Ovary (tissue), 3 donors: ENCODE data around the gene HLX.

Source experiments
- EP300 ChIP-seq: sonication (generic); formaldehyde crosslinking; IDR thresholded peaks from one replicate; pipeline ENCODE4 v1.6.1; 2017; ENCODE audit warnings: antibody characterized with exemption
- POLR2A ChIP-seq: fragments of 450-650 bp; IDR thresholded peaks from one replicate; pipeline ENCODE4 v1.6.1; 2017; ENCODE audit warnings: antibody characterized with exemption, mild to moderate bottlenecking, moderate library complexity
- TF ChIP-seq, protein P1 (sequence below), 3 donors: fragments of 450-650 bp in 2 of 3; fragments of 200-600 bp in 1 of 3; IDR thresholded peaks; one replicate each; pipeline versions ENCODE4 v1.5.1 to v1.8.0; 2016 to 2022; ENCODE audit warnings: antibody characterized with exemption in 3 of 3, mild to moderate bottlenecking in 1 of 3
- donor health status: DM: no; HTN: no; CAD: no.

DNA sequence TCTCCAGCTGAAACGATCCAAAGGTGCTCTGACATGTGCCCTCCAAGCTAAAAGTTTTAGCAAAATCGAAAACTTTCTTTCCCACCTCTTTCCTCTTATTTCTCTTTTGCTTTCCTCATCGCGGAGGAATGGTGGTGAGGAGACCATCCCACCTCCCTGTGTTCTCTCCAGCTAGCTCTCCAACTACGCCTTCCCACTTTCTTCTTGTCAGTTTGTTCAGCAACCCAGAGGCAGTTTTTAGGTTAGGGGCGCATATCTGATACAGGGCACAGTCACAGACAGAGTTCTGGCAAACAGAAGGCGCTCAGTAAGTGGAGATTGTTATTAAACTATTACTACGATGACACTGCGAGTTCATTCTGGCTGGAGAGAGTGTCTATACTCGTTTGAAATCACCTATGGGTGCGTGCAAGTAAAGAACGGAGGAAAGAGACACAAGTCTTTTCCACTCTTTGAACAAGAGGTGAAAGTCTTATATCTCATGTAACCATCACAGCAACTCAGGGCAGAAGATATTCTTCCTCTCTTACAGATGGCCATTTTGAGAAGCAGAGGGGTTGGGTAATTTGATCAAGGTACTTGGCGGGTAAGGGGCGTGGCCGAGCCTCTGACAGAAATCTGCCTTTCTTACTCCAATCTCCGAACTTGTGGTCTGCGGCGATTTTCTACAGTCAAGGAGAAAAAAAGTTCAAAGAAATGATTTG is 13.9 kb downstream of the HLX start:
- TF ChIP-seq POLR2A (no peak), EP300 (no peak)
- TF ChIP-seq, protein P1, sequence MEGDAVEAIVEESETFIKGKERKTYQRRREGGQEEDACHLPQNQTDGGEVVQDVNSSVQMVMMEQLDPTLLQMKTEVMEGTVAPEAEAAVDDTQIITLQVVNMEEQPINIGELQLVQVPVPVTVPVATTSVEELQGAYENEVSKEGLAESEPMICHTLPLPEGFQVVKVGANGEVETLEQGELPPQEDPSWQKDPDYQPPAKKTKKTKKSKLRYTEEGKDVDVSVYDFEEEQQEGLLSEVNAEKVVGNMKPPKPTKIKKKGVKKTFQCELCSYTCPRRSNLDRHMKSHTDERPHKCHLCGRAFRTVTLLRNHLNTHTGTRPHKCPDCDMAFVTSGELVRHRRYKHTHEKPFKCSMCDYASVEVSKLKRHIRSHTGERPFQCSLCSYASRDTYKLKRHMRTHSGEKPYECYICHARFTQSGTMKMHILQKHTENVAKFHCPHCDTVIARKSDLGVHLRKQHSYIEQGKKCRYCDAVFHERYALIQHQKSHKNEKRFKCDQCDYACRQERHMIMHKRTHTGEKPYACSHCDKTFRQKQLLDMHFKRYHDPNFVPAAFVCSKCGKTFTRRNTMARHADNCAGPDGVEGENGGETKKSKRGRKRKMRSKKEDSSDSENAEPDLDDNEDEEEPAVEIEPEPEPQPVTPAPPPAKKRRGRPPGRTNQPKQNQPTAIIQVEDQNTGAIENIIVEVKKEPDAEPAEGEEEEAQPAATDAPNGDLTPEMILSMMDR (IDR thresholded peaks at IDR 0.05) = no peak
